Activated CD8-positive, alpha-beta memory T cell treated with anti-CD3 and anti-CD28 coated beads, Interleukin-2, amount 10 ng/mL, durations not matched to agents 7 days and 5 days (primary cell): ENCODE measurements around the gene RNF181. TPM values are rescaled to one million over a fixed set of nuclear protein-coding genes. Genes with fewer than 3 reads are reported as not detected.
A peak's percentile ranks its signal among the peaks of the same experiment; 100 is the strongest.

Experiments used
- ATAC-seq: fragments of 150-1000 bp; cut with Tn5 transposase; one replicate; pipeline ENCODE4 v1.10.0; 2021; ENCODE audit warnings: moderate library complexity
- CTCF ChIA-PET: fragments of 350-600 bp; sonication (Branson Sonifier 250); formaldehyde crosslinking; loops from one replicate; lab custom pipeline; 2021; ENCODE audit warnings: antibody characterized with exemption; lab: Charles Lee
- DNase-seq: peaks from one replicate; pipeline ENCODE4 v3.0.0-alpha.2; 2020
- H3K27ac Mint-ChIP-seq: one replicate; pipeline ENCODE4 v1.8.0; 2021; ENCODE audit warnings: mild to moderate bottlenecking, mixed read lengths
- H3K27me3 Mint-ChIP-seq: one replicate; pipeline ENCODE4 v1.8.0; 2021; ENCODE audit warnings: mixed read lengths
- H3K36me3 Mint-ChIP-seq: one replicate; pipeline ENCODE4 v1.8.0; 2021; ENCODE audit warnings: mild to moderate bottlenecking, mixed read lengths
- H3K4me1 Mint-ChIP-seq: one replicate; pipeline ENCODE4 v1.8.0; 2021; ENCODE audit warnings: mixed read lengths
- H3K4me3 Mint-ChIP-seq: one replicate; pipeline ENCODE4 v1.8.0; 2021; ENCODE audit warnings: mild to moderate bottlenecking, moderate library complexity, mixed read lengths
- H3K9me3 Mint-ChIP-seq: one replicate; pipeline ENCODE4 v1.8.0; 2022; ENCODE audit warnings: low read depth, mixed read lengths
- total RNA-seq, 2 experiments: library from RNA; stranded (reverse); gene quantifications; one replicate each; pipeline ENCODE4 v1.2.3, GENCODE V29; 2021

The RNF181 gene, protein sequence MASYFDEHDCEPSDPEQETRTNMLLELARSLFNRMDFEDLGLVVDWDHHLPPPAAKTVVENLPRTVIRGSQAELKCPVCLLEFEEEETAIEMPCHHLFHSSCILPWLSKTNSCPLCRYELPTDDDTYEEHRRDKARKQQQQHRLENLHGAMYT
- total RNA-seq = 100 to 1,000 TPM; 100 to 110 TPM

DNA sequence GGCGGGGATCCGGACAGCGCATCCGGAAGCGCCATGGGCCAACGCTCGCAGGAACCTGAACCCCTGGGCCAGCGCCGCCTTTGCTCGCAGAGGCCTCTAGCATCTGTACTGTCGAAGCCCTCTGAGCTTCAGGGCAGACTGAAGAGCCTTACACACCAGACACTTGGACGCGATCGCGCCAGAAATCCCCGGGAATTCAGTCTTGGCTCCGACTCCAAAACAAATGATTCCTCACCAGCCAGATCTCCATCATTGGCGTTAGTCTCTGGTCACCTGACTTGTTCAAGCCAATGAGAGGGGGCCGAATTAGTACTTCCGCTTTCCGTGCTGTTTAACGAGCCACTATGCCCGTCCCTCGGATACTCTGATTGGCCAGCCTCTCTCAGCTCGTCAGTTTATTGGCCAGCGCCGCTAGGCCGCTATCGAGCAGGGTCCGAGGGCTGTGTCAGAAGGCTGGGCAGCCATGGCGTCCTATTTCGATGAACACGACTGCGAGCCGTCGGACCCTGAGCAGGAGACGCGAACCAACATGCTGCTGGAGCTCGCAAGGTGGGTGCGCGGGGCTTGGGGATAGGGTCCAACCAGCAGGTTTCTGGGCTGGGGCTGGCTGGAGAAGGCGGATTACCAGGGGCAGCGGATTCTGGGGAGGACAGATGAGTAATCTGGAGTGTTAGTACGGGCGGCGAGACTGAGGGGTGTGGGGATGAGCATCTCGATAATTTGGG is at the start of gene RNF181:
Gene RNF181, plus strand, starts transcription at position 445 of the 725 bp plus-strand sequence. Its CDS starts 19 bp downstream, at position 464.
- peak within 1 kb of the TSS; percentile 97 for H3K4me3 Mint-ChIP-seq
- H3K36me3 Mint-ChIP-seq = peaks cover 9% of the 10 kb centered on the region
- H3K27ac Mint-ChIP-seq = peak within 1 kb of the TSS; percentile 91
- CTCF ChIA-PET = interaction anchor here (0.9 to 2.7 kb wide), 10 partner anchors 10 to 176 kb away, joined by 3 to 15 read pairs (median 4); partner anchors contain the start of gene C2orf68
- H3K4me1 Mint-ChIP-seq = peaks cover 31% of the 10 kb centered on the region
- no peaks in the 10 kb centered on the region for H3K9me3 Mint-ChIP-seq
- no peaks in the 10 kb centered on the region for H3K27me3 Mint-ChIP-seq
- DNase-seq (peak; percentile 97), ATAC-seq (peak; percentile 99)

DNA sequence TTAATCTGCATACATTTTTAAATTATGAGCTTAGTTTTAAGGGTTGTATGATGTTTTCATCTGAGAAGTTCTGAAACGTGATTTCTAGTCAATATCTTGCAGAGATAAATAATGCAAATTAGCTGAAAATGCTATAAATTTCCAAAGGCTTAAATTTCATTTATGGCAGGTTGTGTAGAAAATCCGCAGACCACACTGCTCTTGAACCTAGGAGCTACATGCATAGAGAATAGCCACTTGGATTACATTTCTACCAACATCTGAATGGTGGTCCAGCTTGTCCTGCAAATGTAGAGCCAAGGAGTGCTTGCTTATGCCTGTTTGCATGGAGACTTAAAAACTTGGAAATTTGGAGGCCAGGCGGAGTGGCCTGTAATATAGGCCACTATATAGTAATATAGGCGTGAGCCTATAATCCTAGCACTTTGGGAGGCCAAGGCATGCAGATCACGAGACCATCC is 49.7 kb upstream of the RNF181 start:
- Mint-ChIP-seq H3K4me1 (peaks cover 33% of the 10 kb centered on the region), H3K36me3 (peaks cover 51% of the 10 kb centered on the region), H3K9me3 (no peaks in the 10 kb centered on the region), H3K4me3 (no peak overlapping the region), H3K27me3 (no peaks in the 10 kb centered on the region), H3K27ac (no peak overlapping the region)
- DNase-seq (no peak), ATAC-seq (no peak)
- CTCF ChIA-PET = interaction anchor here (1.2 to 22.1 kb wide), 2 partner anchors 10 to 117 kb away, joined by 4 to 458 read pairs; partner anchors contain the start of gene SH2D6

DNA sequence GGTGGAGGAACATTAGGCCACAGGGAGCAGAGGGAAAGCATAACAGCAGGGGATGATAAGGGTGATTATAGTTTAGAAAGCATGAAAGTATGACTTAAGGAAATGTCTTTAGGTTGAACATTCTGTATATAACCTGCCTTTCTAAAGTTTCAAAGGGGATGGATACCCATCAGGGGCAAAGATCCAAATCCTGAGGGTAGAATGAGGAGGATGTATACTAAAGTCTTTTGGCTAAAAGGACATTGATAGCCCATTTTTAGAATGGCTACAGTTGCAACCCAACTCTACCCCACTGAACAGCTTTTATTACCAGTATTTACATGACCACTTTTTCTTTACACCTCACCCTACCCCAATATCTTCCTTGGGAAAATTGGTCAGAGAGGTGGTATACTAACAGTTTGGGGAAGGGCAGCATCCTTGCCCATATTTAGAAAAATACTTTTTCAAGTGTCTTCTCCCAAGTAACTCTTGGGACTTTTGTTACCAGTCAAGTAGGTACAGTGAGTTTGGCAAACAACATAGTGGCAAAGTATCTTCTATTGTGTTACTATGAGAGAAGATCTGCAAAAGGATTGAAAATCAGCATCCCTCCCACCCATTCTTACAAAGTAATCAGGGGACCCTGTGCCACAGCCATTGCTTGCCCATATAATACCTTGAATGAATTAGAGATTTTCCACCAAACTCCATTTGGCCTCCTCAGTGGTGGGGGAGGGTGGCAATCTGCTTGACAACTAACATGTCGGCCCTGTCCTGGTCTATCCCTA is 48.3 kb upstream of the RNF181 start:
- peaks cover 41% of the 10 kb centered on the region for H3K36me3 Mint-ChIP-seq
- peak overlapping the region; percentile 52 for H3K27ac Mint-ChIP-seq
- ATAC-seq = no peak

GRCh38 chr2:85547859-85548607 is 47.5 kb upstream of the RNF181 start:
- no peak for ATAC-seq
- Mint-ChIP-seq H3K27me3 (no peaks in the 10 kb centered on the region), H3K9me3 (no peaks in the 10 kb centered on the region), H3K27ac (peak overlapping the region; percentile 61), H3K4me1 (peaks cover 11% of the 10 kb centered on the region), H3K4me3 (no peak overlapping the region), H3K36me3 (peaks cover 35% of the 10 kb centered on the region)
- CTCF ChIA-PET = interaction anchor here (0.8 to 22.1 kb wide), 6 partner anchors 8 to 193 kb away, joined by 3 to 458 read pairs (median 4); partner anchors contain the start of genes ELMOD3, MAT2A, RETSAT and SH2D6
- DNase-seq = no peak

More for the DNA sequence above, 48.3 kb upstream of the RNF181 start:
- Mint-ChIP-seq H3K27me3 (no peaks in the 10 kb centered on the region), H3K9me3 (no peaks in the 10 kb centered on the region), H3K4me1 (peaks cover 18% of the 10 kb centered on the region), H3K4me3 (no peak overlapping the region)
- CTCF ChIA-PET = interaction anchor here (1.2 to 22.1 kb wide), 2 partner anchors 89 to 118 kb away, joined by 4 to 458 read pairs; partner anchors contain the start of gene SH2D6
- no peak for DNase-seq

- H3K27ac Mint-ChIP-seq = peak overlapping the region; percentile 61
- peaks cover 8% of the 10 kb centered on the region for H3K4me1 Mint-ChIP-seq
- CTCF ChIA-PET = interaction anchor here (0.8 to 22.1 kb wide), 6 partner anchors 8 to 194 kb away, joined by 3 to 458 read pairs (median 4); partner anchors contain the start of genes ELMOD3, MAT2A, RETSAT and SH2D6
- no peak for ATAC-seq
- H3K9me3 Mint-ChIP-seq = no peaks in the 10 kb centered on the region
- DNase-seq = no peak
- H3K4me3 Mint-ChIP-seq = no peak overlapping the region
- no peaks in the 10 kb centered on the region for H3K27me3 Mint-ChIP-seq
- peaks cover 32% of the 10 kb centered on the region for H3K36me3 Mint-ChIP-seq
Observed at GRCh38 chr2:85548608-85548900, 47.0 kb upstream of the RNF181 start.

GRCh38 chr2:85549095-85549494 is 46.5 kb upstream of the RNF181 start:
- ATAC-seq (no peak), DNase-seq (no peak)
- no peaks in the 10 kb centered on the region for H3K27me3 Mint-ChIP-seq
- peaks cover 29% of the 10 kb centered on the region for H3K36me3 Mint-ChIP-seq
- no peaks in the 10 kb centered on the region for H3K9me3 Mint-ChIP-seq
- H3K27ac Mint-ChIP-seq = no peak overlapping the region
- H3K4me3 Mint-ChIP-seq = no peak overlapping the region
- CTCF ChIA-PET = interaction anchor here (0.6 to 22.1 kb wide), 8 partner anchors 8 to 195 kb away, joined by 3 to 458 read pairs (median 4); partner anchors contain the start of genes ELMOD3, MAT2A, RETSAT and SH2D6
- peaks cover 5% of the 10 kb centered on the region for H3K4me1 Mint-ChIP-seq

DNA sequence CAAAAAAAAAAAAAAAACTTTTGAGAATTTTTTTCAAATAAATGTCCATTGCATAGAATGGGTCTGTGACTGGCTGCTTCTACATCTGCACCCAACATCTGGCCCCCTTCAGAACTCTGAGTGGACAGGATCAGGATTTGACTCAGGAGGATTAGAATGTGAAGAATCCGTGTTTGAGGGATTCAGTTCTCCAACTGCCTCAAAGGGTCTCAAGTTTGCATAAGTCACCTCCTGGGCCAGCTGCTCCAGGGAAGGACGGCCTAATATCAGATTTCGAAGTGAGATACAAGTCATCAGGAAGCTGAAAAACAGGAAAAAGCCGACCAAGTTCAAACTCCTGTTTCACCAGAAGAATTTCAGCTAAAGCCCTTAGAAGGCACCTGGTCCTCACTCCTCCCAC is 45.7 kb upstream of the RNF181 start:
- Mint-ChIP-seq H3K4me3 (no peak overlapping the region), H3K9me3 (no peaks in the 10 kb centered on the region), H3K27me3 (no peaks in the 10 kb centered on the region), H3K4me1 (peaks cover 2% of the 10 kb centered on the region), H3K36me3 (peaks cover 26% of the 10 kb centered on the region), H3K27ac (no peak overlapping the region)
- ATAC-seq (no peak), DNase-seq (no peak)
- CTCF ChIA-PET = interaction anchor here (1.0 to 22.1 kb wide), 6 partner anchors 9 to 158 kb away, joined by 4 to 458 read pairs (median 21); partner anchors contain the start of genes GGCX, MAT2A and SH2D6

DNA sequence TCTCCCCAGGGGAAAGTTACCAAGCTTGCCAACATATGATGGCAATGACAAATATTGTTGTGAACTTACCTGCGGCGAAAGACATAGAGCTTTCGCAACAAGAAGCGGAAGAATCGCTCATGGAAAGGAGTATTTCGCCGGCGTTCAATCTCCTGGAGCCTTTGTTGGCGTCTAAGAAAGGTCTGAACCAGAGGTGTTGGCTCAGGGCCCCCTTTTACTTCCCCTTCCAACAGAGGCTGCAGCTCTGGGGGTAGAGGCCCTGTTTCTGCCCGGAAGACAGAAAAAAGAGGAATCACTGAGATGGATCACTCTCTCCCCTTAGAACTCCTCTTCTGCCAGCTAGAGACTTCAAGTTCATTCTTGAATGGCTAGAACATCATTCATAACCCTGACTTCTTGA is 45.1 kb upstream of the RNF181 start:
- no peak for DNase-seq
- CTCF ChIA-PET = interaction anchor here (1.0 to 22.1 kb wide), 11 partner anchors 8 to 223 kb away, joined by 3 to 458 read pairs (median 5); partner anchors contain the start of genes GGCX, MAT2A, RNF181 and SH2D6
- Mint-ChIP-seq H3K4me3 (no peak overlapping the region), H3K36me3 (peaks cover 20% of the 10 kb centered on the region), H3K27me3 (no peaks in the 10 kb centered on the region), H3K27ac (no peak overlapping the region), H3K9me3 (no peaks in the 10 kb centered on the region), H3K4me1 (no peaks in the 10 kb centered on the region)
- no peak for ATAC-seq

GRCh38 chr2:85551698-85552678 is 43.6 kb upstream of the RNF181 start:
- H3K27ac Mint-ChIP-seq = peak overlapping the region; percentile 0
- H3K27me3 Mint-ChIP-seq = no peaks in the 10 kb centered on the region
- DNase-seq (peak; percentile 92), ATAC-seq (peak; percentile 83)
- no peaks in the 10 kb centered on the region for H3K4me1 Mint-ChIP-seq
- H3K9me3 Mint-ChIP-seq = no peaks in the 10 kb centered on the region
- peaks cover 12% of the 10 kb centered on the region for H3K36me3 Mint-ChIP-seq
- no peak overlapping the region for H3K4me3 Mint-ChIP-seq
- CTCF ChIA-PET = interaction anchor here (0.7 to 22.1 kb wide), 31 partner anchors 9 to 285 kb away, joined by 3 to 458 read pairs (median 3); partner anchors contain the start of genes CAPG, ELMOD3, GGCX and MAT2A

GRCh38 chr2:85553184-85553583 is 42.4 kb upstream of the RNF181 start:
- Mint-ChIP-seq H3K27me3 (no peaks in the 10 kb centered on the region), H3K27ac (no peak overlapping the region), H3K9me3 (no peaks in the 10 kb centered on the region), H3K36me3 (peaks cover 15% of the 10 kb centered on the region), H3K4me1 (no peaks in the 10 kb centered on the region), H3K4me3 (no peak overlapping the region)
- DNase-seq (no peak), ATAC-seq (no peak)
- CTCF ChIA-PET = interaction anchor here (1.1 to 22.1 kb wide), 5 partner anchors 13 to 161 kb away, joined by 3 to 458 read pairs (median 7); partner anchors contain the start of genes MAT2A, SH2D6 and VAMP8

- Mint-ChIP-seq H3K27ac (no peak overlapping the region), H3K4me1 (peaks cover 14% of the 10 kb centered on the region), H3K36me3 (peaks cover 18% of the 10 kb centered on the region), H3K27me3 (no peaks in the 10 kb centered on the region), H3K4me3 (no peak overlapping the region), H3K9me3 (no peaks in the 10 kb centered on the region)
- CTCF ChIA-PET = interaction anchor here (1.4 to 22.1 kb wide), 4 partner anchors 9 to 126 kb away, joined by 3 to 458 read pairs (median 42); partner anchors contain the start of genes MAT2A, RNF181 and SH2D6
- ATAC-seq (no peak), DNase-seq (no peak)
Observed at GRCh38 chr2:85554980-85555612, 40.4 kb upstream of the RNF181 start.
